ENCODE data around the gene GABRD.

DNA sequence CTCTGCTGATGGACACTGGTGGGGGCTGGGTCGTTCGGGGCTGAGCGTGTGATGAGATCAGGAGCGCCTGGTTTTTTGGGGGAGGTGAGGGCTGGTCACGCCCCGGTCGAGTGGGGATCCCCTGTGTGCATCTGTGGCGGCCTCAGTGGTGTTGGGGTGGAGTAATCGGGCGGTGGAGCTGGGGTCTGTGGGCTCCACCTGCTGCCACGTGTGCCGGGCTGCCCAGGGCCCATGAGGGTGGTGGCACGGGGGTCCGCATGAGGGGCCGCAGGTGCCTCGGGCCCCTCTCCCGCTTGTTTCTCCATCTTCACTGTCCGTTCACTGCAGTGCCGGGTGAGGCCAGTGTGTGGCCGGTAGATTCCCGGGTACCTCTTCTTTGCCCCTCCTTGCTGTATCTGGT is 48.2 kb downstream of the GABRD start:
- TF ChIP-seq, protein P1, sequence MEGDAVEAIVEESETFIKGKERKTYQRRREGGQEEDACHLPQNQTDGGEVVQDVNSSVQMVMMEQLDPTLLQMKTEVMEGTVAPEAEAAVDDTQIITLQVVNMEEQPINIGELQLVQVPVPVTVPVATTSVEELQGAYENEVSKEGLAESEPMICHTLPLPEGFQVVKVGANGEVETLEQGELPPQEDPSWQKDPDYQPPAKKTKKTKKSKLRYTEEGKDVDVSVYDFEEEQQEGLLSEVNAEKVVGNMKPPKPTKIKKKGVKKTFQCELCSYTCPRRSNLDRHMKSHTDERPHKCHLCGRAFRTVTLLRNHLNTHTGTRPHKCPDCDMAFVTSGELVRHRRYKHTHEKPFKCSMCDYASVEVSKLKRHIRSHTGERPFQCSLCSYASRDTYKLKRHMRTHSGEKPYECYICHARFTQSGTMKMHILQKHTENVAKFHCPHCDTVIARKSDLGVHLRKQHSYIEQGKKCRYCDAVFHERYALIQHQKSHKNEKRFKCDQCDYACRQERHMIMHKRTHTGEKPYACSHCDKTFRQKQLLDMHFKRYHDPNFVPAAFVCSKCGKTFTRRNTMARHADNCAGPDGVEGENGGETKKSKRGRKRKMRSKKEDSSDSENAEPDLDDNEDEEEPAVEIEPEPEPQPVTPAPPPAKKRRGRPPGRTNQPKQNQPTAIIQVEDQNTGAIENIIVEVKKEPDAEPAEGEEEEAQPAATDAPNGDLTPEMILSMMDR (IDR thresholded peaks at IDR 0.05) = no peak
- TF ChIP-seq POLR2A (IDR thresholded peaks at IDR 0.05) = no peak

Measured in body of pancreas (tissue), 4 donors.